ENCODE results near the gene BTAF1.
"Not testable (repeated sequence)": the region's sequence is repeated elsewhere in the genome, so short reads cannot be mapped to it uniquely, and the experiment has no call there.

The BTAF1 gene

GRCh38 chr10:91923371-91924211 lies at the start of gene BTAF1:
Gene BTAF1, plus strand, starts transcription at chr10:91923770. Its CDS starts 307 bp downstream, at chr10:91924077.
- peak; percentile 43 for DNase-seq

DNA sequence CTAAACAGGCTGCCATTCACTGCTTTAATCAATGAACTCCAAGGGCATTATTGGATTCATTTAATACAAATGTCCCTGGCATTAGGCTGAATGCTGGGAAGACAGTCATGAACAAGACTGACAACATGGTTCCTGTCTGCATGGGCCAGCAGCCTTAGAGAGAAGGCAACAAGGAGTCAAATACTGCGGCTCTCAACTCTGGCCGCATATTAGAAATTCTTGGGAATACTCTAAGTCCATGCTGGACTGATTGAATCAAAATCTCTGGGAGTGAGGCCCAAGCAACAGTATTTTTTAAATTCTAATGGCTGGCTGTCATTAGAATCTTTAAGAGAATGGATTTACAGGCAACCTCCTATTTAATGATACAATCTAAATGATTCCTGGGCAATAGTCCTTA lies 48.4 kb upstream of the BTAF1 start:
- DNase-seq = no peak

DNA sequence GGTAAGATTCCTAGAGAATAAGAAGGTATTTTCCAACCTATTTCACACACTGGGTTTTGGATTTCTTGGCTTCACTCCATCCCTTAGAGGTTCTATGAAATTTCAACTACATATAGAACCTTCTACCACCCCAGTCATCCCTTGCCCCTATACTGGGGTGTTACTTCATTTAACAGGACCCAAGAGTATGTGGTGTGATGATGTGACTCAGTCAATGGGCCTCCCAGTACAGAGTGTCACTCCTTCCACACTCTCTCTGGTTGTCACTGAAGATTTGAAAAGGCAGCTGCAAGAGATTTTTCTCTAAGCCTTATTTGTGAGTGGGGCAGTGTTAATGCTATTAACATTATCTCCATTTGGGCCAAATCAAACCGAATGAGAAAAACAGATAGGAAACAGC lies 47.8 kb upstream of the BTAF1 start:
- no peak for DNase-seq

GRCh38 chr10:91879515-91880170 lies 43.9 kb upstream of the BTAF1 start:
- DNase-seq = no peak

- no peak for DNase-seq
Measured at GRCh38 chr10:91880310-91880709, 43.3 kb upstream of the BTAF1 start.

DNA sequence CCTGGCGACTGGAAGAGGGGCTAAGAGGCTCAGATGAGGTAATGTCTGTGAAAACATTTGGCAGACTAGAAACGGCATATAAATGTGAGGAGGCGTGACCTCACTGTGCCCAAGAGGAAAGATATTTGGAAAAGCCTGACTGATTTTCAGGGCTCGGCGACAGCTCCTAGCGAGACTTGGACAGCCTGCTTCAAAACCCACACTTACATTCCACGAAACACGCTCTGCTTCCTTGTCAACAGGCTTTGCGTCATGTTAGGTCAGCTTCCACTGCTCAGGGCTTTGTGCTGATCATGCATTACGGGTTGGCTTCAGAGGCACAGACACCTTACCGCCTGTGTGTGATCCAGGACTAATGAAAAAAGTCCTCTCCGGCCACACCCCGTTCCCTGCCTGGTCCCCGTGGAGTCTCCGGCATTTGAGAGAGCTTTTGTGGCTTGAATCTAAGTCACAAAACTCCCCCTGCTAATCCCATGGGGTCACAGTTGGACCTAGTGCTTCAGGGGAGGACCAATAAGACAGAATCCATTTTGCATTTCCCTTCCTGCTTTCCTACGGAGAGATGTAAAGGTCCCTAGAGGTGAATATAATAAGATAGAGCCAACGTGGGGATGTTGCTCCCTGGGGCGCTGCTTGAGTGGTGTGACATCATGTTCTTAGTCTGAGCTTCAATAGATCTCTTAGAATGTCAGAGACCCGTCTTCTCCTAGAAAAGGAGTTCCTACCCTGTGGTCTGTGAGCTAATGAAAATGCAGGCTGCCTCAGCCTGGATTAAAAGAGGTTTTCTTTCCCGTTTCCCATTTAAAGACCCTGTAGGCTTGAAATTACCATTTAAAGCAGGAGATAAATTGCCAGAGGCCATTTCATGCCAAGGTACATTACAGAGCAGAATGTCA lies 39.8 kb upstream of the BTAF1 start:
- DNase-seq = no peak

DNA sequence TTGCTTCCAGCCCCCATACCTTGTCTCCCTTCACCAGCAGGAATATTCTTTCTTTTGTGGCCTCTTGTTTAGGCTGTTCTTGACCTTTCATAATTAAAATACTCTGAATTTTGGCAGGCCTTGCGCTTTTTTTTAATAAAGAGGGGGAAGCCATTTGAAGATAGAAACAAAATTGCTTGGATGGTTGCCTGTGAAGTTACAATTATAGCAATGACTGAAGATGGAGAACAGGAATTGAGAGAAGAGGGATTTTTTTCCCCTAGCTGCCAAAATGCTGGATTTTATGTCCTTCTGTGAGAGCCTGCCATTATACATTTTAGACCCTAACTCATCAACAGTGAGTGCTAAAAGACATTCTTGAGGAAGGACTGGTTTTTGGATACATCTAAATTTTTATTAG lies 39.0 kb upstream of the BTAF1 start:
- DNase-seq = no peak

DNA sequence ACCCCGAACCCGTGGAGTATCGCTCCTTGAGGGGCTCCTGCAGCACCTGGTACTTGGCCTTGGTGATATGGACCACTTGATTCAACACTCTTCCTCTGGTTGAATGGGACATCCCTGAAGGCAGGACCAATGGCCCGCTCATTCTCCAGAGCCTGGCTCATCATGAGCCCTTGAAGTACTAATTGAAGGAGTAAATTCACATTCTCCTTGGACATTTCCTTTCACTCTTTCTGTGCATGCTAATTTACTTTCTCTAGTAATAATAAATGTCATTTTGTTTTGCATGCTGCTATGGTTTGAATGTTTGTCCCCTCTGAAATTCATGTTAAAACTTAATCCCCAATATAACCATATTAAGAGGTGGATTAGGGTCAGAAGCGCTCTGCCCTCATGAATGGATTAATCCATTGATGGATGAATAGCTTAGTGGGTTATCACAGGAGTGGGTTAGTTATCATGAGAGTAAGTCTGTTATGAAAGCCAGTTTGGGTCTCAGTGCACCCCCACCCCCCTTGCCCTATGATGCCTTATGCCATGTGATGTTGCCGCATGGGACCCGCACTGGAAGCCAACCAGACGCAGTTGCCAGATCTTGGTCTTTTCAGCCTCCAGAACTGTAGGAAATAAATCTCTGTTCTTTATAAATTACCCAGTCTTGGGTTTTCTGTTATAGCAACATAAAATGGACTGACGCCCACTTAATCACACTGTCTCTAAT lies 38.0 kb upstream of the BTAF1 start:
- no peak for DNase-seq

DNA sequence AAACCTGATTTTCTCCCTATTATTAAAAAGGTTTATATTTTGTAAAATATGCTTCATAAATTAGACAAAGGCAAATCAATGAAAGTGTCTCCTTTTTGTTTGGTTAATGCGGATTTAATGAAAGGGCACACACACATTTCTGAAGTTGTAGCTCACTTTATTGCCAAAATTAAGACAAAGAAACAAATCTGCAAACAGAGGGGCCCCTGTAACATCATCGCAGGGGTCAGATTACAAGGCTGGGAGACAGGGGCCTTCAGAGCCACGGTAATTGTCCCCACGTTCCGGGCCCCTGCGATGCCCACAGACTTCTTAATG lies 36.7 kb upstream of the BTAF1 start:
- DNase-seq = no peak

- no peak for DNase-seq
Measured at GRCh38 chr10:91887272-91888076, 36.1 kb upstream of the BTAF1 start.

DNA sequence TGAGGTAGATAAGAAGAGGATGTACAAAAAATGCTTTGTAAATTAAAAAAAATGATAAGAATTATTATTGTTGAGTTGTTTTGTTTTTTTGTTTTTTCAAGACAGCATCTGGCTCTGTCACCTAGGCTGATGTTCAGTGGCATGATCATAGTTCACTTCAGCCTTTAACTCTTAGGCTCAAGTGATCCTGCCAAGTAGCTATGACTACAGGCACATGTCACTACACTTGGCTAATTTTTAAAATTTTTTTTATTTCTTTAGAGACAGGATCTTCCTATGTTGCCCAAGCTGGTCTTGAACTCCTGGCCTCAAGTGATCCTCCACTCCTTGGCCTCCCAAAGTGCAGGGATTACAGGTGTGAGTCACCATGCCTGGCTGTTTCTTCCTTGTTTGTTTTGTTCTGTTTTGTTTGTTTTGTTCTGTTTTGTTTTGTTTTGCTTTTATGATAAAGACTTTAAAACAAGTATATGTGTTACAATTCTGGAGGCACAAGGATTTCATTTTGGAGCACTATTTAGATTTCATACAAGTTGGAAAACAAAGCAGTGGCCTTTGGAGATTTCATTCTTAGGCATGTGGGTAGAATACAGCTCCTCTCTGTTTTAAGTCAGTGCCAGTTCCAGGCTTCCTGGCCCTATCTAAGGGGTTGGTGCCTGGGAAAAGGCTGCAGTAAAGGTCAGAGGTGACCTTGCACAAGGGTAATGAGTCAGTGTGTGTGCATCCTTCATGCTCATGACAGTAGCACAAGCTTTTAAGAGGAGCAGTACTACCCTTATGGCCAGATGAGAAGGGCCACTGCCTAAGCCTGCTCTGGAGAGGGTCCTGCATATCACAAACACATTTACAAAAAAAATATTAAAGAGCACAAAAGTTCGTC lies 32.2 kb upstream of the BTAF1 start:
- no peak for DNase-seq

DNA sequence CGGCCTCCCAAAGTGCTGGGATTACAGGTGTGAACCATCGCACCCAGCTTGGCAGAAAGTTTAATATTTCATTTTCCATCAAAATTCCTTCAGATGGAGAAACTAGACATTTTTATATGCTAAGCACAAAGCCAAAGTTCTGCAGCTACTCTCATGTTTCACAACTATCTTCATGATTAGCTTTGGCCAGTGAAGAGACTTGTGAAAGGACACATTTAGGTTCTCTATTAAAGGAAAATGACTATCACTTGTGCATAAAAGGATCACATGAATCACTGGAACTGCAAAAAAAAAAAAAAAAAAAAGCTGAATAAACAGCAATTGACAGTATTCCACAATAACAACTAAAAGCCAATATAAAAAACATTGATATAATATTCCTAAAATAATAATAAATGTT lies 30.5 kb upstream of the BTAF1 start:
- no peak for DNase-seq

DNA sequence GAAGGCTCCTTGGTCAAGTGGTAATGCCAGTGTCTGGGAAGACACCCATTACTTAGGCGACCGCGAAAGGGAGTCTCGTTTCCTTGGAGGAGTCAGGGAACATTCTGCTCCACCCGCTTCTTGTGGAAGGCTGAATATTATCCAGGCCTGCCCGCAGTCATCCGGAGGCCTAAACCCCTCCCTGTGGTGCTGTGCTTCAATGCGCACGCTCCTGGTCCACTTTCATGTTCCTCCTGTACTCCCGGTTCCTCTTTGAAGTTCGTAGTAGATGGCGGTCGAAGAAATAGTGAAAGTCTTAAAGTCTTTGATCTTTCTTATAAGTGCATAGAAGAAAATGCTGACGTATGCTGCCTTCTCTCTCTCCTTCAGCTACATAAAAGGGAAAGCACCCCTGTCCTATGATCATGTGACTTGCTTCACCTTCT lies 29.3 kb upstream of the BTAF1 start:
- DNase-seq = not testable (repeated sequence)

GRCh38 chr10:91896212-91896756 lies 27.3 kb upstream of the BTAF1 start:
- DNase-seq = no peak

- no peak for DNase-seq
Measured at GRCh38 chr10:91897421-91897820, 26.1 kb upstream of the BTAF1 start.

DNA sequence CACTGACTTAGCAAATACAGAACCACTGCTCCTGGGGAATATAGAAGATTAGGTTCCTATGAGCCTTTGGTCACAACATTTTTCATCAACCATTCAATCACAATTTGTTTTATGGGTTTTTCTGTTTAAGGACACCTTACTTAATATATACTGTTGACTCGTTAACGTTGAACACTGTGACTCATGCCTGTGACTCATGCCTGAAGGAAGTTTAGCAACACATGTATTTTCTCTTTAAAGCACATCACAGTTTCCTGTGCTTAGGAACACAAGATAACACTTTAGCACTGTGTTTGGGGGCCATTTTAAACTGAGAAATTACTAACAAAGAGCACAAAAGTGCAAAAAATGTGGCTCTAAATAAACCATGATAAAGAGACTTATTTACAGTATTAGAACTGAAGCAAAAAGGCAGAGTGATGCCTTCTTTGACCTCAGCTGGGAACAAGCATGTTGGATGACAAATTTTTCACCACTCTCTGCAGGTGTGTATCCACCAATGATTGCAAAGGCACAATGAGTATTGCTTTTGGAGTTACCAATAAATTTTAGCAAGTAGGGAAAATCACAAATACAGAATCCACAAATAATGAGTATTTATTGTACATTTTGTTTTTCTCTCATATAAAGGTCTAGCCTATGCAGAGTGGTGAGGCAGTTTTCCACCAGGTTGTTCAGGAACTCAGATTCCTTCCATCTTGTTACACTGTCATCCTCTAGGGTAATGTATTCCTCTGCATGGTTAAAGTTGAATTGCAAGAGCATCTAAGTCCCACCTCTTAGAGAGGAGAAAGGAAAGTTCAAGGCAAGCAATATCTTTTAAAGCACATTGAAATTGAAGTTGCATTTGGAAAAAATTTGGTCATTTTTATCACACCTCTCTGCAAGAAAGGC lies 21.5 kb upstream of the BTAF1 start:
- DNase-seq = no peak

DNA sequence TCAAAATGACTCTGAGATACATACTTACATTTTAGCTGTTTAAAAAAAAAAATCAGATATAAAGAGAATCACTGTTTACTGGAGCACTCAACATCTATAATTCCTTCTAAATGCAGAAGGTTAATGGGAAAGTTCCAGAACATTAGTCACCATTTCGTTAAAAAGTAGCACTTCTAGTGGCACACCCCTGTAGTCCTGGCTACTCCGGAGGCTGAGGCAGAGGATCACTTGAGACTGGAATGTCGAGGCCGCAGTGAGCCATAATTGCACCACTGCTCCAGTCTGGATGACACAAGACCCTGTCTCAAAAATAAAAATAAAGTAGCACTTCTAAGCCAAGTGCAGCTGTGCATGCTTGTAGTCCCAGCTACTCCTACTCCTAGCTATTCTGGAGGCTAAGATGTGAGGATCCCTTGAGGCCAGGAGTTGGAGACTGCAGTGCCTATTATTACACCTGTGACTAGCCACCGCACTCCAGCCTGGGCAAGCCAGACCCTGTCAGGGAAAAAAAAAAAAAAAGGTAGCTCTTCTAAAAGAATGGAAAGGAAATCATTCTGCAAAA lies 16.5 kb upstream of the BTAF1 start:
- no peak for DNase-seq

GRCh38 chr10:91907914-91908336 lies 15.6 kb upstream of the BTAF1 start:
- no peak for DNase-seq

Measured in NCI-H748 treated with DMSO at 0.1 percent for 48 hours (cell line).